ENCODE results near the gene OSBPL2. TPM values are rescaled to one million over a fixed set of nuclear protein-coding genes. Genes with fewer than 3 reads are reported as not detected.

OSBPL2 gene
- total RNA-seq, 1 experiment from 2014 or later, result 115 TPM

DNA sequence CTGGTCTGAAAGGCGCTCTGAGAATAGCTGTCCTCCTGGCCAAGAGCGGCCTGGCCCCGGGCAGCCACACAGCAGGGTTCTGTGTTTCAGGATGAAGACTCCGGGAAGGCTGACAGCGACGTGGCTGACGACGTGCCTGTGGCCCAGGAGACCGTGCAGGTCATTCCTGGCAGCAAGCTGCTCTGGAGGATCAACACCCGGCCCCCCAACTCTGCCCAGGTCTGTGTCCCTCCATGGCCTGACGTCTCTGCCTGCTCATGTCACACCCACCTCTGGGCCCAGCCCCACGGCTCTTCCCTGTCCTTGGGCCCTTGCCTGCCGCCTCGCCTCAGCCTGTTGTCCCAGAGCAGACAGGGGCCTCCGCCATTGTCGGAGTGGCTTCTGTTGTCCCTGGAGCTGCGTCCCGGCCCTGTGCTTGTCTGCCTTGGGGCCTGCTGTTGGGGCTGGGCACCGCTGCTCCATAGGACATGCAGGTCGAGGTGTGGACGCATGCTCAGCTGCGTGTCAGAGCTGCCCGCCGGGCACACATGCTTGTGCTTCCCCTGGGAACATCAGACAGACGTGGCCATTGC lies 48.3 kb downstream of the OSBPL2 start:
- TF ChIP-seq, protein P1, sequence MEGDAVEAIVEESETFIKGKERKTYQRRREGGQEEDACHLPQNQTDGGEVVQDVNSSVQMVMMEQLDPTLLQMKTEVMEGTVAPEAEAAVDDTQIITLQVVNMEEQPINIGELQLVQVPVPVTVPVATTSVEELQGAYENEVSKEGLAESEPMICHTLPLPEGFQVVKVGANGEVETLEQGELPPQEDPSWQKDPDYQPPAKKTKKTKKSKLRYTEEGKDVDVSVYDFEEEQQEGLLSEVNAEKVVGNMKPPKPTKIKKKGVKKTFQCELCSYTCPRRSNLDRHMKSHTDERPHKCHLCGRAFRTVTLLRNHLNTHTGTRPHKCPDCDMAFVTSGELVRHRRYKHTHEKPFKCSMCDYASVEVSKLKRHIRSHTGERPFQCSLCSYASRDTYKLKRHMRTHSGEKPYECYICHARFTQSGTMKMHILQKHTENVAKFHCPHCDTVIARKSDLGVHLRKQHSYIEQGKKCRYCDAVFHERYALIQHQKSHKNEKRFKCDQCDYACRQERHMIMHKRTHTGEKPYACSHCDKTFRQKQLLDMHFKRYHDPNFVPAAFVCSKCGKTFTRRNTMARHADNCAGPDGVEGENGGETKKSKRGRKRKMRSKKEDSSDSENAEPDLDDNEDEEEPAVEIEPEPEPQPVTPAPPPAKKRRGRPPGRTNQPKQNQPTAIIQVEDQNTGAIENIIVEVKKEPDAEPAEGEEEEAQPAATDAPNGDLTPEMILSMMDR (IDR thresholded peaks at IDR 0.05; ENCODE audit: unreplicated experiment), result no peak
- CTCF ChIA-PET, result interaction anchor here (0.5 kb wide), 1 partner anchor 36 kb away, joined by 8 read pairs; no protein-coding TSS in a partner anchor
- H3K36me3 Mint-ChIP-seq (ENCODE audit: insufficient read depth, unreplicated experiment), result peaks cover 81% of the 10 kb centered on the region
- H3K9me3 Mint-ChIP-seq (ENCODE audit: low read depth, unreplicated experiment), result no peaks in the 10 kb centered on the region
- BruUV-seq (replicated peaks), result no TSS peak
- H3K4me3 Mint-ChIP-seq (ENCODE audit: low read depth, unreplicated experiment), result no peak overlapping the region
- H3K27ac Mint-ChIP-seq (ENCODE audit: unreplicated experiment), result no peak overlapping the region
- intact Hi-C loops (cut with micrococcal nuclease; ENCODE audit: unreplicated experiment), result no loop called here
- H3K27me3 Mint-ChIP-seq (ENCODE audit: unreplicated experiment), result no peaks in the 10 kb centered on the region
- no peak for DNase-seq
- H3K4me1 Mint-ChIP-seq (ENCODE audit: low read depth, unreplicated experiment), result no peaks in the 10 kb centered on the region

- Mint-ChIP-seq H3K9me3 (ENCODE audit: low read depth, unreplicated experiment) (no peaks in the 10 kb centered on the region), H3K27me3 (ENCODE audit: unreplicated experiment) (no peaks in the 10 kb centered on the region), H3K27ac (ENCODE audit: unreplicated experiment) (no peak overlapping the region), H3K4me3 (ENCODE audit: low read depth, unreplicated experiment) (no peak overlapping the region), H3K36me3 (ENCODE audit: insufficient read depth, unreplicated experiment) (peaks cover 81% of the 10 kb centered on the region), H3K4me1 (ENCODE audit: low read depth, unreplicated experiment) (no peaks in the 10 kb centered on the region)
- BruUV-seq (replicated peaks), result no TSS peak
- CTCF ChIA-PET, result no interaction called here
- DNase-seq, result no peak
- TF ChIP-seq, protein P1 (IDR thresholded peaks at IDR 0.05; ENCODE audit: unreplicated experiment), result no peak
- intact Hi-C loops (cut with micrococcal nuclease; ENCODE audit: unreplicated experiment), result no loop called here
Observed at GRCh38 chr20:62287129-62287528, 48.8 kb downstream of the OSBPL2 start.

DNA sequence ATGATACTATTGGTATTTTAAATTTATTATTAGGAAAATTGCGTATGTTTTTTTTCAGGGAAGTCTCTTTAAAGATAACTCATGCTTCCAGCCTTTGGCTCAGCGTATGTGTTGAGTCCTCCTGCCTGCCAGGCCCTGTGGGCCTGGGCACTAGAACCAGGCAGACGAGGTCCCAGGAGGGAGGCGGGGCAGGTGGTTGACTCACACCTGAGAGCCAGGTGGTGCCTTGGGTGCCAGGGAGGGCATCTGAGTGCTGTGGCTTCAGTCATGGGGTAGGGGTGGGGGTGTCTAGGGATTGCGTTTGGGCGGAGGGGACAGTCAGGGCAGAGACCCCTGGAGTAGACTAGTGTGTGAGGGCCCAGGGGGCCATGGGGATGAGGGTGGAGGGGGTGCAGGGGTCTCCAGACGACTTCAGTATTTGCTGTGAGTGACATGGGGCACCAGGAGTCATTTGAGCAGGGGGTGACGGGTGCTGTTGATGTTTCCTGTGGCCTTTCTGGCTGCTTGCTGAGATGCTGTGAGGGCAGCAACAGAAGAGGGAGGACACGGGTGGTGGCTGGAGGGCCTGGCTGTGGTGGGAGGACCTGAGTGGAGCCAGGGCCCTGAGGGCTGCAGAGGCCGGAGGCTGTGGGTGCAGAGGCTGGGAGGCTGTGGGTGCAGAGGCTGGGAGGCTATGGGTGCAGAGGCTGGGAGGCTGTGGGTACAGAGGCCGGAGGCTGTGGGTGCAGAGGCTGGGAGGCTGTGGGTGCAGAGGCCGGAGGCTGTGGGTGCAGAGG lies 49.6 kb downstream of the OSBPL2 start:
- no TSS peak for BruUV-seq (replicated peaks)
- CTCF ChIA-PET, result no interaction called here
- Mint-ChIP-seq H3K4me3 (ENCODE audit: low read depth, unreplicated experiment) (no peak overlapping the region), H3K36me3 (ENCODE audit: insufficient read depth, unreplicated experiment) (peaks cover 86% of the 10 kb centered on the region), H3K9me3 (ENCODE audit: low read depth, unreplicated experiment) (no peaks in the 10 kb centered on the region), H3K27me3 (ENCODE audit: unreplicated experiment) (no peaks in the 10 kb centered on the region), H3K4me1 (ENCODE audit: low read depth, unreplicated experiment) (no peaks in the 10 kb centered on the region), H3K27ac (ENCODE audit: unreplicated experiment) (no peak overlapping the region)
- intact Hi-C loops (cut with micrococcal nuclease; ENCODE audit: unreplicated experiment), result no loop called here
- no peak for DNase-seq
- TF ChIP-seq, protein P1 (IDR thresholded peaks at IDR 0.05; ENCODE audit: unreplicated experiment), result no peak

GRCh38 chr20:62288535-62289105 lies 50.3 kb downstream of the OSBPL2 start:
- no peak for DNase-seq
- Mint-ChIP-seq H3K9me3 (ENCODE audit: low read depth, unreplicated experiment) (no peaks in the 10 kb centered on the region), H3K27me3 (ENCODE audit: unreplicated experiment) (no peaks in the 10 kb centered on the region), H3K4me3 (ENCODE audit: low read depth, unreplicated experiment) (no peak overlapping the region), H3K4me1 (ENCODE audit: low read depth, unreplicated experiment) (no peaks in the 10 kb centered on the region), H3K36me3 (ENCODE audit: insufficient read depth, unreplicated experiment) (peaks cover 86% of the 10 kb centered on the region), H3K27ac (ENCODE audit: unreplicated experiment) (no peak overlapping the region)
- CTCF ChIA-PET, result interaction anchor here (0.7 kb wide), 1 partner anchor 159 kb away, joined by 4 read pairs; no protein-coding TSS in a partner anchor
- intact Hi-C loops (cut with micrococcal nuclease; ENCODE audit: unreplicated experiment), result no loop called here
- TF ChIP-seq, protein P1 (IDR thresholded peaks at IDR 0.05; ENCODE audit: unreplicated experiment), result no peak
- BruUV-seq (replicated peaks), result no TSS peak

All from Calu3 (cell line).